WTC11 (cell line): ENCODE results near the gene ABHD12. TPM values are rescaled to one million over a fixed set of nuclear protein-coding genes. Genes with fewer than 3 reads are reported as not detected.

Experiments used
- ATAC-seq: fragments of 200-7000 bp; cut with Tn5 transposase; 2 replicates; pipeline ENCODE4 v1.10.0; 2021; ENCODE audit warnings: mild to moderate bottlenecking, moderate library complexity
- CTCF ChIA-PET: fragments of 300-600 bp; sonication (Branson Sonifier 250); formaldehyde crosslinking; loops from one replicate; lab custom pipeline; 2021; ENCODE audit warnings: antibody characterized with exemption; lab: Charles Lee
- POLR2A ChIA-PET: fragments of 350-600 bp; sonication (Branson Sonifier 250); formaldehyde crosslinking; loops from one replicate; lab custom pipeline; 2021; ENCODE audit warnings: antibody characterized with exemption; lab: Charles Lee
- DNase-seq: peaks from one replicate; pipeline ENCODE4 v3.0.0; 2021; ENCODE audit warnings: low spot score
- H3K27ac Mint-ChIP-seq: 2 replicates; pipeline ENCODE4 v1.8.0; 2021; ENCODE audit warnings: mixed read lengths
- H3K27me3 Mint-ChIP-seq: 2 replicates; pipeline ENCODE4 v1.8.0; 2021; ENCODE audit warnings: low read depth, mild to moderate bottlenecking, moderate library complexity, mixed read lengths
- H3K36me3 Mint-ChIP-seq: 2 replicates; pipeline ENCODE4 v1.8.0; 2021; ENCODE audit warnings: mixed read lengths
- H3K4me1 Mint-ChIP-seq: 2 replicates; pipeline ENCODE4 v1.8.0; 2022; ENCODE audit warnings: mixed read lengths
- H3K4me3 Mint-ChIP-seq: 2 replicates; pipeline ENCODE4 v1.8.0; 2021; ENCODE audit warnings: mild to moderate bottlenecking, moderate library complexity, mixed read lengths
- H3K9me3 Mint-ChIP-seq: 2 replicates; pipeline ENCODE4 v1.8.0; 2021; ENCODE audit warnings: mixed read lengths
- E2F4 ChIP-seq: sonication (generic); formaldehyde crosslinking; IDR thresholded peaks from 2 replicates; pipeline ENCODE4 v1.8.1; 2022; ENCODE audit warnings: low read depth, mild to moderate bottlenecking, moderate library complexity, missing genetic modification reagents, borderline replicate concordance
- ETV6 ChIP-seq: sonication (generic); formaldehyde crosslinking; IDR thresholded peaks from 2 replicates; pipeline ENCODE4 v1.8.1; 2022; ENCODE audit warnings: mild to moderate bottlenecking, missing genetic modification reagents
- FOXP1 ChIP-seq: sonication (generic); formaldehyde crosslinking; IDR thresholded peaks from 2 replicates; pipeline ENCODE4 v1.8.0; 2022; ENCODE audit warnings: missing genetic modification reagents, mild to moderate bottlenecking, moderate library complexity, borderline replicate concordance
- GABPB1 ChIP-seq: sonication (generic); formaldehyde crosslinking; IDR thresholded peaks from 2 replicates; pipeline ENCODE4 v1.8.1; 2023; ENCODE audit warnings: mild to moderate bottlenecking, missing genetic modification reagents
- HMGA2 ChIP-seq: fragments of 250-450 bp; sonication (Bioruptor Pico); IDR thresholded peaks from 2 replicates; pipeline ENCODE4 v1.4.0; 2021; ENCODE audit warnings: mild to moderate bottlenecking, moderate library complexity
- JAZF1 ChIP-seq: fragments of 250-450 bp; sonication (Bioruptor Pico); IDR thresholded peaks from 2 replicates; pipeline ENCODE4 v1.9.0; 2021; ENCODE audit warnings: moderate library complexity, mild to moderate bottlenecking, inconsistent platforms
- MYBL2 ChIP-seq: sonication (generic); formaldehyde crosslinking; IDR thresholded peaks from 2 replicates; pipeline ENCODE4 v1.8.1; 2023; ENCODE audit warnings: mild to moderate bottlenecking, moderate library complexity, missing genetic modification reagents
- NFE2L1 ChIP-seq: sonication (generic); formaldehyde crosslinking; IDR thresholded peaks from 2 replicates; pipeline ENCODE4 v1.8.1; 2023; ENCODE audit warnings: missing genetic modification reagents
- NR3C1 ChIP-seq: sonication (generic); formaldehyde crosslinking; conservative IDR thresholded peaks from 2 replicates; pipeline ENCODE4 v1.8.1; 2023; ENCODE audit warnings: low read depth, mild to moderate bottlenecking, missing genetic modification reagents
- STAT6 ChIP-seq: sonication (generic); formaldehyde crosslinking; conservative IDR thresholded peaks from 2 replicates; pipeline ENCODE4 v1.8.1; 2023; ENCODE audit warnings: mild to moderate bottlenecking, low read depth, missing genetic modification reagents, moderate library complexity
- ZBTB43 ChIP-seq: sonication (generic); formaldehyde crosslinking; IDR thresholded peaks from 2 replicates; pipeline ENCODE4 v1.8.1; 2023; ENCODE audit warnings: mild to moderate bottlenecking, missing genetic modification reagents
- ZNF219 ChIP-seq: sonication (generic); formaldehyde crosslinking; IDR thresholded peaks from 2 replicates; pipeline ENCODE4 v1.8.0; 2023; ENCODE audit warnings: missing genetic modification reagents, mild to moderate bottlenecking, borderline replicate concordance
- ZNF263 ChIP-seq: sonication (generic); formaldehyde crosslinking; IDR thresholded peaks from 2 replicates; pipeline ENCODE4 v1.8.1; 2022; ENCODE audit warnings: low read depth, mild to moderate bottlenecking, moderate library complexity, missing genetic modification reagents
- ZNF416 ChIP-seq: fragments of 250-450 bp; sonication (Bioruptor Pico); IDR thresholded peaks from 2 replicates; pipeline ENCODE4 v1.9.0; 2021; ENCODE audit warnings: mild to moderate bottlenecking, inconsistent platforms
- ZNF423 ChIP-seq: fragments of 250-450 bp; sonication (Bioruptor Pico); IDR thresholded peaks from 2 replicates; pipeline ENCODE4 v2.1.2; 2022; ENCODE audit warnings: mild to moderate bottlenecking, moderate library complexity
- total RNA-seq: library from RNA; stranded (reverse); gene quantifications from 3 replicates; pipeline ENCODE4 v1.2.3, GENCODE V29; 2021

Gene ABHD12
- total RNA-seq, 1 experiment from 2014 or later = 63.1 TPM

GRCh38 chr20:25282796-25283195 is 107.8 kb downstream of the ABHD12 start:
- Mint-ChIP-seq H3K27me3 (no peaks in the 10 kb centered on the region), H3K9me3 (no peaks in the 10 kb centered on the region), H3K27ac (peak overlapping the region; percentile 16; the same call in 1 of the 2 replicates), H3K4me3 (no peak overlapping the region), H3K36me3 (peaks cover 37% of the 10 kb centered on the region), H3K4me1 (no peaks in the 10 kb centered on the region)
- ChIA-PET CTCF (interaction anchor here (1.2 kb wide), 1 partner anchor 13 kb away, joined by 5 read pairs; no protein-coding TSS in a partner anchor), POLR2A (no interaction called here)
- DNase-seq (peak; percentile 3), ATAC-seq (no peak)
- TF ChIP-seq MYBL2 (CRISPR knock-in tag) (no peak), FOXP1 (CRISPR knock-in tag) (no peak), ZNF219 (CRISPR knock-in tag) (no peak)

- Mint-ChIP-seq H3K27me3 (no peaks in the 10 kb centered on the region), H3K27ac (peak overlapping the region; percentile 16; the same call in 1 of the 2 replicates), H3K4me3 (no peak overlapping the region), H3K36me3 (peaks cover 39% of the 10 kb centered on the region), H3K4me1 (no peaks in the 10 kb centered on the region), H3K9me3 (no peaks in the 10 kb centered on the region)
- ChIA-PET POLR2A (no interaction called here), CTCF (interaction anchor here (1.2 kb wide), 1 partner anchor 13 kb away, joined by 5 read pairs; no protein-coding TSS in a partner anchor)
- ATAC-seq = no peak
- no peak for TF ChIP-seq NR3C1 (CRISPR knock-in tag)
- TF ChIP-seq E2F4 (CRISPR knock-in tag) = no peak
- no peak for TF ChIP-seq ZBTB43 (CRISPR knock-in tag)
- DNase-seq = peak; percentile 7
These were observed 108.4 kb downstream of the ABHD12 start for GRCh38 chr20:25282034-25282781.

GRCh38 chr20:25281541-25281991 is 109.1 kb downstream of the ABHD12 start:
- POLR2A ChIA-PET = no interaction called here
- DNase-seq = peak; percentile 6
- no peaks in the 10 kb centered on the region for H3K4me1 Mint-ChIP-seq
- H3K4me3 Mint-ChIP-seq = no peak overlapping the region
- no peak for TF ChIP-seq STAT6 (CRISPR knock-in tag)
- TF ChIP-seq ETV6 (CRISPR knock-in tag) = no peak
- no peak for TF ChIP-seq ZNF263 (CRISPR knock-in tag)
- TF ChIP-seq ZNF423 (CRISPR knock-in tag) = no peak
- TF ChIP-seq ZNF416 (CRISPR knock-in tag) = no peak
- TF ChIP-seq GABPB1 = no peak
- no peak for TF ChIP-seq HMGA2 (CRISPR knock-in tag)
- TF ChIP-seq JAZF1 (CRISPR knock-in tag) = no peak
- no peak for TF ChIP-seq NFE2L1 (CRISPR knock-in tag)
- TF ChIP-seq, all 79 proteins: peak for 0
- Mint-ChIP-seq H3K36me3 (peaks cover 38% of the 10 kb centered on the region), H3K27ac (no peak overlapping the region), H3K27me3 (no peaks in the 10 kb centered on the region), H3K9me3 (no peaks in the 10 kb centered on the region)
- CTCF ChIA-PET = interaction anchor here (1.2 to 1.5 kb wide), 2 partner anchors 14 kb away, joined by 4 to 5 read pairs; no protein-coding TSS in a partner anchor
- ATAC-seq = no peak
